HEK293 (cell line): ENCODE measurements around the gene SLAMF1.
"Not testable (repeated sequence)": the region's sequence is repeated elsewhere in the genome, so short reads cannot be mapped to it uniquely, and the experiment has no call there.

Source experiments
- CTCF ChIA-PET: fragments of 350-600 bp; formaldehyde crosslinking; extraction: SDS; loops from one replicate; lab custom pipeline; 2021; ENCODE audit warnings: antibody characterized with exemption; lab: Yijun Ruan, JAX
- POLR2A ChIA-PET: fragments of 300-600 bp; formaldehyde crosslinking; extraction: SDS; loops from one replicate; lab custom pipeline; 2020; ENCODE audit warnings: antibody characterized with exemption, inconsistent platforms; lab: Yijun Ruan, JAX
- H3K27ac ChIP-seq: fragments of 200-500 bp; sonication (Bioruptor generic); 2 replicates; pipeline ENCODE4 v1.5.1; 2014; ENCODE audit warnings: low read depth, low read length, control low read depth, inconsistent platforms; ENCODE audit errors: extremely low read depth
- H3K36me3 ChIP-seq, 2 experiments: fragments of 200-500 bp in 1 of 2; sonication (Bioruptor generic) in 1 of 2; 1 replicate in 1 of 2; 2 replicates in 1 of 2; pipeline ENCODE4 v1.5.1; 2014 to 2017; ENCODE audit warnings: inconsistent platforms in 2 of 2, low read length in 2 of 2; ENCODE audit not compliant: control insufficient read depth in 2 of 2, insufficient read depth in 1 of 2
- H3K4me1 ChIP-seq: fragments of 200-500 bp; sonication (Bioruptor generic); 2 replicates; pipeline ENCODE4 v1.5.1; 2014; ENCODE audit warnings: mild to moderate bottlenecking, low read length, inconsistent platforms; ENCODE audit not compliant: control insufficient read depth, insufficient read depth
- H3K4me3 ChIP-seq: 2 replicates; pipeline ENCODE4 v1.5.1; 2011; ENCODE audit warnings: low read depth, mild to moderate bottlenecking, control low read depth, low read length, moderate library complexity
- H3K9me3 ChIP-seq: fragments of 200-500 bp; sonication (Bioruptor generic); 2 replicates; pipeline ENCODE4 v1.5.1; 2014; ENCODE audit warnings: low read depth, low read length, inconsistent platforms; ENCODE audit not compliant: control insufficient read depth, insufficient read depth
- BCL11A ChIP-seq: fragments of 450-650 bp; formaldehyde crosslinking; IDR thresholded peaks from 2 replicates; pipeline ENCODE4 v1.5.1; 2016; ENCODE audit warnings: low read depth, missing biosample characterization, missing genetic modification characterization
- HOXA7 ChIP-seq: sonication (generic); formaldehyde crosslinking; IDR thresholded peaks from 2 replicates; pipeline ENCODE4 v1.8.1; 2022; ENCODE audit warnings: missing genetic modification reagents, borderline replicate concordance
- IKZF3 ChIP-seq: fragments of 450-650 bp; IDR thresholded peaks from 2 replicates; pipeline ENCODE4 v1.5.0; 2018; ENCODE audit warnings: missing biosample characterization, mild to moderate bottlenecking, missing genetic modification characterization, moderate library complexity
- SP3 ChIP-seq: fragments of 450-650 bp; formaldehyde crosslinking; IDR thresholded peaks from 2 replicates; pipeline ENCODE4 v1.5.1; 2016; ENCODE audit warnings: missing biosample characterization, missing genetic modification characterization
- ZEB2 ChIP-seq: fragments of 450-650 bp; formaldehyde crosslinking; IDR thresholded peaks from 2 replicates; pipeline ENCODE4 v1.5.1; 2016; ENCODE audit warnings: missing biosample characterization, missing genetic modification characterization
- ZIC2 ChIP-seq: fragments of 450-650 bp; formaldehyde crosslinking; IDR thresholded peaks from 2 replicates; pipeline ENCODE4 v1.5.1; 2016; ENCODE audit warnings: missing biosample characterization, missing genetic modification characterization
- ZNF2 ChIP-seq: fragments of 450-650 bp; formaldehyde crosslinking; IDR thresholded peaks from 2 replicates; pipeline ENCODE4 v1.5.1; 2016; ENCODE audit warnings: missing biosample characterization, missing genetic modification characterization
- ZNF239 ChIP-seq: fragments of 450-650 bp; formaldehyde crosslinking; IDR thresholded peaks from 2 replicates; pipeline ENCODE4 v1.5.1; 2016; ENCODE audit warnings: missing biosample characterization, missing genetic modification characterization
- ZNF433 ChIP-seq: fragments of 450-650 bp; formaldehyde crosslinking; IDR thresholded peaks from 2 replicates; pipeline ENCODE4 v1.5.1; 2016; ENCODE audit warnings: missing biosample characterization, missing genetic modification characterization, low read depth
- ZNF549 ChIP-seq: fragments of 450-650 bp; IDR thresholded peaks from 2 replicates; pipeline ENCODE4 v1.5.1; 2018; ENCODE audit warnings: missing biosample characterization, missing genetic modification characterization, mild to moderate bottlenecking, inconsistent platforms, moderate library complexity
- ZNF600 ChIP-seq: fragments of 450-650 bp; formaldehyde crosslinking; IDR thresholded peaks from 2 replicates; pipeline ENCODE4 v1.5.1; 2016; ENCODE audit warnings: missing biosample characterization, missing genetic modification characterization
- ZNF610 ChIP-seq: fragments of 450-650 bp; formaldehyde crosslinking; IDR thresholded peaks from 2 replicates; pipeline ENCODE4 v1.5.1; 2016; ENCODE audit warnings: missing biosample characterization, missing genetic modification characterization, borderline replicate concordance
- ZNF624 ChIP-seq: fragments of 450-650 bp; formaldehyde crosslinking; IDR thresholded peaks from 2 replicates; pipeline ENCODE4 v1.5.1; 2017; ENCODE audit warnings: missing biosample characterization, missing genetic modification characterization
- ZNF654 ChIP-seq: fragments of 450-650 bp; formaldehyde crosslinking; IDR thresholded peaks from 2 replicates; pipeline ENCODE4 v1.5.1; 2016; ENCODE audit warnings: low read depth, missing biosample characterization, missing genetic modification characterization
- ZNF660 ChIP-seq: fragments of 450-650 bp; IDR thresholded peaks from 2 replicates; pipeline ENCODE4 v1.5.1; 2018; ENCODE audit warnings: missing biosample characterization, mild to moderate bottlenecking, missing genetic modification characterization
- ZNF670 ChIP-seq: fragments of 450-650 bp; formaldehyde crosslinking; IDR thresholded peaks from 2 replicates; pipeline ENCODE4 v1.5.1; 2016; ENCODE audit warnings: missing biosample characterization, missing genetic modification characterization, low read depth
- ZNF701 ChIP-seq: fragments of 450-650 bp; formaldehyde crosslinking; IDR thresholded peaks from 2 replicates; pipeline ENCODE4 v1.5.1; 2016; ENCODE audit warnings: missing biosample characterization, missing genetic modification characterization
- ZSCAN16 ChIP-seq: fragments of 450-650 bp; formaldehyde crosslinking; IDR thresholded peaks from 2 replicates; pipeline ENCODE4 v1.5.1; 2016; ENCODE audit warnings: missing biosample characterization, missing genetic modification characterization
- ZXDB ChIP-seq: fragments of 450-650 bp; formaldehyde crosslinking; IDR thresholded peaks from 2 replicates; pipeline ENCODE4 v1.5.1; 2016; ENCODE audit warnings: missing biosample characterization, missing genetic modification characterization
- TF ChIP-seq, protein P1 (sequence below): fragments of 450-650 bp; formaldehyde crosslinking; IDR thresholded peaks from 2 replicates; pipeline ENCODE4 v1.5.1; 2016; ENCODE audit warnings: missing biosample characterization, missing genetic modification characterization
- TF ChIP-seq, protein P2 (sequence below): fragments of 450-650 bp; formaldehyde crosslinking; IDR thresholded peaks from 2 replicates; pipeline ENCODE4 v1.5.1; 2016; ENCODE audit warnings: missing biosample characterization, missing genetic modification characterization
- TF ChIP-seq, protein P3 (sequence below): fragments of 450-650 bp; formaldehyde crosslinking; IDR thresholded peaks from 2 replicates; pipeline ENCODE4 v1.5.1; 2017; ENCODE audit warnings: missing biosample characterization, missing genetic modification characterization
- TF ChIP-seq, protein P4 (sequence below): fragments of 450-650 bp; formaldehyde crosslinking; IDR thresholded peaks from 2 replicates; pipeline ENCODE4 v1.5.1; 2016; ENCODE audit warnings: missing biosample characterization, missing genetic modification characterization

The SLAMF1 gene

DNA sequence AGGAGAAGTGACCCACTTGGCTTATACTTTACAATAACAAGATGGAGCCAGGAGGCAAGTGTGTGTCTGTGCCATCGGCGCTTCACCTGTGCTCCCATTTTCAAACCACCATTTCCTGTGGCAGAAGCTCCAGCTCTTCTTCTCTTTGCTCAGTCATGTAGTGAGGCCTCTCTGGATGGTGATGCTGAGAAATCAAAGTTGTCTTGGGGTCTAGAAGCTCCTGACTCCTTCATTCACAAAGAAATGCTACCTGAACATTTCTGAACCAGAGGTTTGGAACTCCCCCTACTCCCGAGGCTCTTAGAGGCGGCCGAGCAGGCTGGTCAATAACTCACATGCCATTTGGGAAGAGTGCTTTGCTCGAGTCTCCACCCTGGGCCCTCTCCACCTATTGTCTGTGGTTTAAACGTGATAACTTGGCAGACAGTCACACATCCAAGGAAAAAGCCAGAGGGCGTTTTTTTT, 18.0 kb downstream of the SLAMF1 start (continued):
- TF ChIP-seq ZNF670 (tag by site-specific recombination) = no peak
- TF ChIP-seq ZSCAN16 (tag by site-specific recombination) = no peak
- TF ChIP-seq ZIC2 (tag by site-specific recombination) = no peak
- no peak for TF ChIP-seq ZNF549 (tag by site-specific recombination)
- TF ChIP-seq, protein P1, sequence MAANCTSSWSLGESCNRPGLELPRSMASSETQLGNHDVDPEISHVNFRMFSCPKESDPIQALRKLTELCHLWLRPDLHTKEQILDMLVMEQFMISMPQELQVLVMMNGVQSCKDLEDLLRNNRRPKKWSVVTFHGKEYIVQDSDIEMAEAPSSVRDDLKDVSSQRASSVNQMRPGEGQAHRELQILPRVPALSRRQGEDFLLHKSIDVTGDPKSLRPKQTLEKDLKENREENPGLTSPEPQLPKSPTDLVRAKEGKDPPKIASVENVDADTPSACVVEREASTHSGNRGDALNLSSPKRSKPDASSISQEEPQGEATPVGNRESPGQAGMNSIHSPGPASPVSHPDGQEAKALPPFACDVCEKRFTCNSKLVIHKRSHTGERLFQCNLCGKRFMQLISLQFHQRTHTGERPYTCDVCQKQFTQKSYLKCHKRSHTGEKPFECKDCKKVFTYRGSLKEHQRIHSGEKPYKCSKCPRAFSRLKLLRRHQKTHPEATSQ (tag by site-specific recombination) = no peak
- TF ChIP-seq ZNF624 = no peak
- no peak for TF ChIP-seq BCL11A (tag by site-specific recombination)
- TF ChIP-seq ZNF610 = no peak

DNA sequence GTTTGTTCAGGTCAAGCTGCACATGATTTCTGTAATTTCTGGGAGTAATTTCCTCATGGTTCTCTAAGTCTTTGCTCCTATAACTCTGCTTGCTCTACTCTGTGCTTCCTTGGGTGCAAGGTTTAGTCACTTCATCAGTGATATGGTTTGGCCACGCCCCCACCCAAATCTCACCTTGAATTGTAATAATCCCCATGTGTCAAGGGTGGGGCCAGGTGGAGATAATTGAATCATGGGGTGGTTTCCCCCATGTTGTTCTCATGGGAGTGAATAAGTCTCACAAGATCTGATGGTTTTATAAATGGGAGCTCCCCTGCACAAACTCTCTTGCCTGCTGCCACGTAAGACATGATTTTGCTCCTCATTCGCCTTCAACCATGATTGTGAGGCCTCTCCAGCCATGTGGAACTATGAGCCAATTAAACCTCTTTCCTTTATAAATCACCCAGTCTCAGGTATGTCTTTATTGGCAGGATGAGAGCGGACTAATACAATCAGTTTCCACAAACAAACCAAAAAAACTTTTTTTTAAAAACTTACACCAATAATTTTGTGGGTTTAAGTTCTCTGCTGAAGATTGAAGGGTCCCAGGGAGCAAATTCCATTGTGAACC, 19.1 kb downstream of the SLAMF1 start:
- POLR2A ChIA-PET, H3K36me3 ChIP-seq, H3K27ac ChIP-seq, H3K4me1 ChIP-seq, H3K9me3 ChIP-seq, H3K4me3 ChIP-seq: not testable (repeated sequence)
- CTCF ChIA-PET = interaction anchor here (1.5 kb wide), 1 partner anchor 9 kb away, joined by 8 read pairs; no protein-coding TSS in a partner anchor

DNA sequence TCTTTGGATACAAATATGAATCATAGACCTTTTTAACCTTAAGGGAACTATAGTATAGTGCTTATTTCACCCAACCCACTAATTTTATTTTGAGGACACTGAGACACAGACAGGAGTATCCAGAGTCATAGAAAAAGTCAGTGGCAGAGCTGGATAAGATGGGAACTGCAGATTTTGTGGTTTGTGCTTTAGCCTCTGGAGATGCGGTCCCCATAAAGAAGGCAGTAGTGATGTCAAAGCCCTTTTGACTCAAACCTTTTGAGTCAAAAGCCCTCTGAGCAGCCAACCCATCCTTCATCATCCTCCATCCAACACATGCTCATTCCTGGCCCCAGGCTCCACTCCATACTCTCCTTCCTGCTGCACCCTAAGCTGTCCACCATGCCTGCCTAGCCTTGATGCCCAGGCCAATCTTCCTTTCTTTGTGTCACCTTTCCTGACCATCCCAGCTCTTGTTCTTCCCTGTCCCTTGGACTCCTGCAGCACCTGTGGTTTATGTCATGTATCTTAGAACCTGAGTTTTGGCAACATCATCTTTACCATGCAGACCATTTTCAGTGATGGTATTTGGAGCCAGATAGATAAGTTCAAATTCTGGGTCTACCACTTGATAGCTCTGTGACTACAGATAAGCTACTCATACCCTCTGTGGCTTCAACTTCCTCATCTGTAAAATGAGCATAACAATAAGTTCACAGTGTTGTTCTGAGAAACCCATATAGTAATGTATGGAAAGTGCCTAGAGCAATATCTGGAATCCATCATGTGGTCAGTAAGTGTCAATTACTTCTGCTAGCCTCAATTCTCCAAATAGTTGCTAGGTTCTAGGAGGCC, 20.1 kb downstream of the SLAMF1 start:
- H3K4me3 ChIP-seq = no peak overlapping the region
- ChIA-PET POLR2A (no interaction called here), CTCF (interaction anchor here (0.7 kb wide), 1 partner anchor 54 kb away, joined by 5 read pairs; no protein-coding TSS in a partner anchor)
- H3K27ac ChIP-seq = no peak overlapping the region
- TF ChIP-seq ZNF239 (tag by site-specific recombination) (no peak), IKZF3 (tag by site-specific recombination) (no peak), ZNF433 (tag by site-specific recombination) (no peak), ZEB2 (tag by site-specific recombination) (no peak), HOXA7 (no peak), ZNF654 (tag by site-specific recombination) (no peak), ZNF2 (tag by site-specific recombination) (no peak), ZXDB (no peak), ZNF701 (no peak), ZNF600 (tag by site-specific recombination) (no peak), ZNF660 (tag by site-specific recombination) (no peak), SP3 (no peak)
- TF ChIP-seq, protein P2, sequence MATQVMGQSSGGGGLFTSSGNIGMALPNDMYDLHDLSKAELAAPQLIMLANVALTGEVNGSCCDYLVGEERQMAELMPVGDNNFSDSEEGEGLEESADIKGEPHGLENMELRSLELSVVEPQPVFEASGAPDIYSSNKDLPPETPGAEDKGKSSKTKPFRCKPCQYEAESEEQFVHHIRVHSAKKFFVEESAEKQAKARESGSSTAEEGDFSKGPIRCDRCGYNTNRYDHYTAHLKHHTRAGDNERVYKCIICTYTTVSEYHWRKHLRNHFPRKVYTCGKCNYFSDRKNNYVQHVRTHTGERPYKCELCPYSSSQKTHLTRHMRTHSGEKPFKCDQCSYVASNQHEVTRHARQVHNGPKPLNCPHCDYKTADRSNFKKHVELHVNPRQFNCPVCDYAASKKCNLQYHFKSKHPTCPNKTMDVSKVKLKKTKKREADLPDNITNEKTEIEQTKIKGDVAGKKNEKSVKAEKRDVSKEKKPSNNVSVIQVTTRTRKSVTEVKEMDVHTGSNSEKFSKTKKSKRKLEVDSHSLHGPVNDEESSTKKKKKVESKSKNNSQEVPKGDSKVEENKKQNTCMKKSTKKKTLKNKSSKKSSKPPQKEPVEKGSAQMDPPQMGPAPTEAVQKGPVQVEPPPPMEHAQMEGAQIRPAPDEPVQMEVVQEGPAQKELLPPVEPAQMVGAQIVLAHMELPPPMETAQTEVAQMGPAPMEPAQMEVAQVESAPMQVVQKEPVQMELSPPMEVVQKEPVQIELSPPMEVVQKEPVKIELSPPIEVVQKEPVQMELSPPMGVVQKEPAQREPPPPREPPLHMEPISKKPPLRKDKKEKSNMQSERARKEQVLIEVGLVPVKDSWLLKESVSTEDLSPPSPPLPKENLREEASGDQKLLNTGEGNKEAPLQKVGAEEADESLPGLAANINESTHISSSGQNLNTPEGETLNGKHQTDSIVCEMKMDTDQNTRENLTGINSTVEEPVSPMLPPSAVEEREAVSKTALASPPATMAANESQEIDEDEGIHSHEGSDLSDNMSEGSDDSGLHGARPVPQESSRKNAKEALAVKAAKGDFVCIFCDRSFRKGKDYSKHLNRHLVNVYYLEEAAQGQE (tag by site-specific recombination) = no peak
- TF ChIP-seq, protein P3, sequence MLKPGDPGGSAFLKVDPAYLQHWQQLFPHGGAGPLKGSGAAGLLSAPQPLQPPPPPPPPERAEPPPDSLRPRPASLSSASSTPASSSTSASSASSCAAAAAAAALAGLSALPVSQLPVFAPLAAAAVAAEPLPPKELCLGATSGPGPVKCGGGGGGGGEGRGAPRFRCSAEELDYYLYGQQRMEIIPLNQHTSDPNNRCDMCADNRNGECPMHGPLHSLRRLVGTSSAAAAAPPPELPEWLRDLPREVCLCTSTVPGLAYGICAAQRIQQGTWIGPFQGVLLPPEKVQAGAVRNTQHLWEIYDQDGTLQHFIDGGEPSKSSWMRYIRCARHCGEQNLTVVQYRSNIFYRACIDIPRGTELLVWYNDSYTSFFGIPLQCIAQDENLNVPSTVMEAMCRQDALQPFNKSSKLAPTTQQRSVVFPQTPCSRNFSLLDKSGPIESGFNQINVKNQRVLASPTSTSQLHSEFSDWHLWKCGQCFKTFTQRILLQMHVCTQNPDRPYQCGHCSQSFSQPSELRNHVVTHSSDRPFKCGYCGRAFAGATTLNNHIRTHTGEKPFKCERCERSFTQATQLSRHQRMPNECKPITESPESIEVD (tag by site-specific recombination) = no peak
- TF ChIP-seq, protein P4, sequence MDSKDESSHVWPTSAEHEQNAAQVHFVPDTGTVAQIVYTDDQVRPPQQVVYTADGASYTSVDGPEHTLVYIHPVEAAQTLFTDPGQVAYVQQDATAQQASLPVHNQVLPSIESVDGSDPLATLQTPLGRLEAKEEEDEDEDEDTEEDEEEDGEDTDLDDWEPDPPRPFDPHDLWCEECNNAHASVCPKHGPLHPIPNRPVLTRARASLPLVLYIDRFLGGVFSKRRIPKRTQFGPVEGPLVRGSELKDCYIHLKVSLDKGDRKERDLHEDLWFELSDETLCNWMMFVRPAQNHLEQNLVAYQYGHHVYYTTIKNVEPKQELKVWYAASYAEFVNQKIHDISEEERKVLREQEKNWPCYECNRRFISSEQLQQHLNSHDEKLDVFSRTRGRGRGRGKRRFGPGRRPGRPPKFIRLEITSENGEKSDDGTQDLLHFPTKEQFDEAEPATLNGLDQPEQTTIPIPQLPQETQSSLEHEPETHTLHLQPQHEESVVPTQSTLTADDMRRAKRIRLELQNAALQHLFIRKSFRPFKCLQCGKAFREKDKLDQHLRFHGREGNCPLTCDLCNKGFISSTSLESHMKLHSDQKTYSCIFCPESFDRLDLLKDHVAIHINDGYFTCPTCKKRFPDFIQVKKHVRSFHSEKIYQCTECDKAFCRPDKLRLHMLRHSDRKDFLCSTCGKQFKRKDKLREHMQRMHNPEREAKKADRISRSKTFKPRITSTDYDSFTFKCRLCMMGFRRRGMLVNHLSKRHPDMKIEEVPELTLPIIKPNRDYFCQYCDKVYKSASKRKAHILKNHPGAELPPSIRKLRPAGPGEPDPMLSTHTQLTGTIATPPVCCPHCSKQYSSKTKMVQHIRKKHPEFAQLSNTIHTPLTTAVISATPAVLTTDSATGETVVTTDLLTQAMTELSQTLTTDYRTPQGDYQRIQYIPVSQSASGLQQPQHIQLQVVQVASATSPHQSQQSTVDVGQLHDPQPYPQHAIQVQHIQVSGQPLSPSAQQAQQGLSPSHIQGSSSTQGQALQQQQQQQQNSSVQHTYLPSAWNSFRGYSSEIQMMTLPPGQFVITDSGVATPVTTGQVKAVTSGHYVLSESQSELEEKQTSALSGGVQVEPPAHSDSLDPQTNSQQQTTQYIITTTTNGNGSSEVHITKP (tag by site-specific recombination) = no peak
- H3K9me3 ChIP-seq = no peaks in the 10 kb centered on the region
- H3K4me1 ChIP-seq = no peaks in the 10 kb centered on the region
- no peaks in the 10 kb centered on the region for H3K36me3 ChIP-seq
